Activated CD4-positive, alpha-beta T cell treated with anti-CD3 and anti-CD28 coated beads, Interleukin-2, amount 10 ng/mL, durations not matched to agents 7 days and 5 days (primary cell): ENCODE measurements around the gene HS6ST3. TPM values are rescaled to one million over a fixed set of nuclear protein-coding genes. Genes with fewer than 3 reads are reported as not detected.

ENCODE experiments used
- CTCF ChIA-PET: fragments of 350-600 bp; sonication (Branson Sonifier 250); formaldehyde crosslinking; loops from one replicate; lab custom pipeline; 2021; ENCODE audit warnings: antibody characterized with exemption; lab: Charles Lee
- POLR2A ChIA-PET: fragments of 350-600 bp; sonication (Branson Sonifier 250); formaldehyde crosslinking; loops from one replicate; lab custom pipeline; 2021; ENCODE audit warnings: antibody characterized with exemption; lab: Charles Lee
- DNase-seq: peaks from one replicate; pipeline ENCODE4 v3.0.0-alpha.2; 2020
- H3K27ac Mint-ChIP-seq: one replicate; pipeline ENCODE4 v1.8.0; 2021; ENCODE audit warnings: mild to moderate bottlenecking, moderate library complexity, mixed read lengths
- H3K27me3 Mint-ChIP-seq: one replicate; pipeline ENCODE4 v1.8.0; 2021; ENCODE audit warnings: mixed read lengths
- H3K36me3 Mint-ChIP-seq: one replicate; pipeline ENCODE4 v1.8.0; 2021; ENCODE audit warnings: low read depth, mixed read lengths
- H3K4me1 Mint-ChIP-seq: one replicate; pipeline ENCODE4 v1.8.0; 2021; ENCODE audit warnings: mixed read lengths
- H3K4me3 Mint-ChIP-seq: one replicate; pipeline ENCODE4 v1.8.0; 2021; ENCODE audit warnings: mild to moderate bottlenecking, moderate library complexity, mixed read lengths
- H3K9me3 Mint-ChIP-seq: one replicate; pipeline ENCODE4 v1.8.0; 2021; ENCODE audit warnings: mixed read lengths
- total RNA-seq, 2 experiments: library from RNA; stranded (reverse); gene quantifications; one replicate each; pipeline ENCODE4 v1.2.3, GENCODE V29; 2021

Gene HS6ST3
- total RNA-seq, 2 experiments from 2014 or later = not detected

DNA sequence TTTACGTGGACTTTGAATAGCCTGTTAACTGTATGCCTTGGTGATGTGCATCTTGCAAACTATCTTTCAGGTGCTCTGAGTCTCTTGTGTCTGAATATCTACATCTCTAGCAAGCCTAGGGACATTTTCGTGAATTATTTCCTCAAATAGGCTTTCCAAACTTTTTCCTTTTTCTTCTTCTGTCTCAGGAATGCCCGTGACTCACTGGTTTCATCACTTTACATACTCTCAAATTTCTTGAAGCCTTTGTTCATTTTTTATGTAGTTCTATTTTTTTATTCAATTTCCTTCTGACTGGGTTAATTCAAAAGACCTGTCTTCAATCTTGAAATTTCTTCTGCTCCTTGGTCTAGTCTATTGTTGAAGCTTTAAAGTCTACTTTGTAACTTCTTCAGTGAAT lies 572.1 kb downstream of the HS6ST3 start:
- Mint-ChIP-seq H3K36me3 (no peaks in the 10 kb centered on the region), H3K27ac (no peak overlapping the region), H3K9me3 (peaks cover 20% of the 10 kb centered on the region), H3K27me3 (no peaks in the 10 kb centered on the region), H3K4me1 (no peaks in the 10 kb centered on the region), H3K4me3 (no peak overlapping the region)
- CTCF ChIA-PET = no interaction called here
- POLR2A ChIA-PET = no interaction called here
- no peak for DNase-seq

- CTCF ChIA-PET = no interaction called here
- DNase-seq = no peak
- no peak overlapping the region for H3K27ac Mint-ChIP-seq
- no peaks in the 10 kb centered on the region for H3K27me3 Mint-ChIP-seq
- H3K9me3 Mint-ChIP-seq = peaks cover 5% of the 10 kb centered on the region
- H3K4me1 Mint-ChIP-seq = no peaks in the 10 kb centered on the region
- H3K4me3 Mint-ChIP-seq = no peak overlapping the region
- POLR2A ChIA-PET = no interaction called here
- no peaks in the 10 kb centered on the region for H3K36me3 Mint-ChIP-seq
These were observed 577.5 kb downstream of the HS6ST3 start for GRCh38 chr13:96667294-96668018.

GRCh38 chr13:96671073-96671472 lies 581.2 kb downstream of the HS6ST3 start:
- no peak overlapping the region for H3K4me3 Mint-ChIP-seq
- H3K4me1 Mint-ChIP-seq = no peaks in the 10 kb centered on the region
- CTCF ChIA-PET = no interaction called here
- H3K27me3 Mint-ChIP-seq = no peaks in the 10 kb centered on the region
- POLR2A ChIA-PET = no interaction called here
- H3K9me3 Mint-ChIP-seq = peaks cover 3% of the 10 kb centered on the region
- H3K36me3 Mint-ChIP-seq = no peaks in the 10 kb centered on the region
- DNase-seq = no peak
- H3K27ac Mint-ChIP-seq = no peak overlapping the region

- CTCF ChIA-PET = no interaction called here
- Mint-ChIP-seq H3K9me3 (peaks cover 3% of the 10 kb centered on the region), H3K27ac (no peak overlapping the region), H3K4me3 (no peak overlapping the region), H3K4me1 (no peaks in the 10 kb centered on the region), H3K27me3 (no peaks in the 10 kb centered on the region), H3K36me3 (no peaks in the 10 kb centered on the region)
- DNase-seq = no peak
- POLR2A ChIA-PET = no interaction called here
These were observed 582.1 kb downstream of the HS6ST3 start for GRCh38 chr13:96672016-96672415.

- Mint-ChIP-seq H3K4me3 (no peak overlapping the region), H3K4me1 (no peaks in the 10 kb centered on the region)
These were observed 583.9 kb downstream of the HS6ST3 start for GRCh38 chr13:96673825-96674224.

GRCh38 chr13:96677029-96677428 lies 587.1 kb downstream of the HS6ST3 start:
- H3K4me3 Mint-ChIP-seq = no peak overlapping the region
- H3K36me3 Mint-ChIP-seq = no peaks in the 10 kb centered on the region
- no peak for DNase-seq
- peaks cover 3% of the 10 kb centered on the region for H3K9me3 Mint-ChIP-seq
- POLR2A ChIA-PET = no interaction called here
- no peaks in the 10 kb centered on the region for H3K27me3 Mint-ChIP-seq
- CTCF ChIA-PET = no interaction called here
- no peaks in the 10 kb centered on the region for H3K4me1 Mint-ChIP-seq
- no peak overlapping the region for H3K27ac Mint-ChIP-seq

More at GRCh38 chr13:96673825-96674224, 583.9 kb downstream of the HS6ST3 start:
- Mint-ChIP-seq H3K27ac (no peak overlapping the region), H3K27me3 (no peaks in the 10 kb centered on the region), H3K9me3 (peaks cover 3% of the 10 kb centered on the region), H3K36me3 (no peaks in the 10 kb centered on the region)
- DNase-seq = no peak
- CTCF ChIA-PET = no interaction called here
- POLR2A ChIA-PET = no interaction called here

GRCh38 chr13:96678801-96679200 lies 588.9 kb downstream of the HS6ST3 start:
- H3K4me1 Mint-ChIP-seq = no peaks in the 10 kb centered on the region
- peaks cover 3% of the 10 kb centered on the region for H3K9me3 Mint-ChIP-seq
- POLR2A ChIA-PET = no interaction called here
- H3K27me3 Mint-ChIP-seq = no peaks in the 10 kb centered on the region
- no peak overlapping the region for H3K4me3 Mint-ChIP-seq
- DNase-seq = no peak
- H3K27ac Mint-ChIP-seq = no peak overlapping the region
- no peaks in the 10 kb centered on the region for H3K36me3 Mint-ChIP-seq
- CTCF ChIA-PET = no interaction called here

- ChIA-PET CTCF (no interaction called here), POLR2A (no interaction called here)
- DNase-seq = no peak
- Mint-ChIP-seq H3K9me3 (no peaks in the 10 kb centered on the region), H3K27ac (no peak overlapping the region), H3K4me3 (no peak overlapping the region), H3K4me1 (no peaks in the 10 kb centered on the region), H3K27me3 (no peaks in the 10 kb centered on the region), H3K36me3 (no peaks in the 10 kb centered on the region)
These were observed 591.0 kb downstream of the HS6ST3 start for GRCh38 chr13:96680898-96681297.

DNA sequence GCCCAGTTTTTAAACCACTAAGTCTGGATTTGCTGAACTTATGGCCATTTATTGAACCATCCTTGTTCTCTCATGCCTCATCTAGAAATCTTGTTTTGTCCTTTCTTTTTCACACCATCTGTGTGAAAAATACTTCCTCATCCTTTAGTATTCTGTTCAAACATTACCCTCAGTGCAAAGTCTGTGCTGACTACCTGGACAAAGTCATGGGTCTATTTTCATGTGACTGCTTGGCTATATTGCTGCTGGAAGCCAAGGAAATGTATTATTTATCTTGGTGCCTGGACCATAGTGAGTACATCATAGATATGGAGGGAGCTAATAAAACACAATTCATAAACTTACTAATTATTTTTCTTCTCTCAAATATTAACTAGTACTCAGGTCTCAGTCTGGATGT lies 591.9 kb downstream of the HS6ST3 start:
- POLR2A ChIA-PET = no interaction called here
- H3K36me3 Mint-ChIP-seq = no peaks in the 10 kb centered on the region

DNA sequence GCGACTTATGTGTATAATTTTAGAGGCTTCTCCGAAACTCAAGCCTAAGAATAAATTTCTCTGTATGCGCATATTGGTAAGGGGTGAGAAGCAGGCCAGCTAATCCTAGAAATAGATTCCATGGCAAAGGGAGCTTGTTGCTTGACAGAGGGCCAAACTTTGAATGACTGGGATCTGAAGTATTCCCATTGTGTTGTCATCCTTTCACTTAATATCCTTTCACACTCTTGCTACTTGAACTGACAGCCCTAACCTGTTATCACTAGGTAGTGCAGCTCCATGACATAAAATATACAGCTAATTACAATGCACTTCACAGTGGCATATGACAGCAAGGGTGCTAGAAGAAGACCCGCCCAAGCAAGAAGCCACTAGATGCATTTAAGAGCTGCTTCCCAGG lies 594.6 kb downstream of the HS6ST3 start:
- H3K27ac Mint-ChIP-seq = no peak overlapping the region
- H3K27me3 Mint-ChIP-seq = no peaks in the 10 kb centered on the region
- no peaks in the 10 kb centered on the region for H3K9me3 Mint-ChIP-seq
- CTCF ChIA-PET = no interaction called here
- no peak overlapping the region for H3K4me3 Mint-ChIP-seq
- H3K4me1 Mint-ChIP-seq = no peaks in the 10 kb centered on the region
- no peak for DNase-seq
- H3K36me3 Mint-ChIP-seq = no peaks in the 10 kb centered on the region
- POLR2A ChIA-PET = no interaction called here

More for the DNA sequence above, 591.9 kb downstream of the HS6ST3 start:
- Mint-ChIP-seq H3K9me3 (no peaks in the 10 kb centered on the region), H3K27ac (no peak overlapping the region), H3K4me3 (no peak overlapping the region), H3K4me1 (no peaks in the 10 kb centered on the region), H3K27me3 (no peaks in the 10 kb centered on the region)
- no peak for DNase-seq
- CTCF ChIA-PET = no interaction called here

DNA sequence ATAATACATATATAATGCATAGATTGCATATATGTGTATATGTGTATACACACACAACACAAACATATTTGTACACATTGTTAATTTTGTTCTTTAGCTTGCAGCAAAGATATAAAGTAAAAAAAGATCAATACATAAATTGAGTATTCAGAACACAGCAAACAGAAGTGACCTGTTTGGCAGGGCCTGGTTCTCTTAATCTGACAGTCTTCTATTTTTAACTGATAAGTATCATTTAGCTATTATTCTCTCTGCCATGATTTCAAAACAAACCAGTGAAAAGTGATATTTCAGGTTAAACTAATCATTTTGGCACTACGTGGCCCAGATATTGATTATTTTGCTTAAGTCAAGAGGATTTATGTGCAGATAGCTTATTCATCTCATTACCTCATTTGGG lies 595.0 kb downstream of the HS6ST3 start:
- no peak for DNase-seq
- CTCF ChIA-PET = no interaction called here
- H3K27me3 Mint-ChIP-seq = no peaks in the 10 kb centered on the region
- H3K4me3 Mint-ChIP-seq = no peak overlapping the region
- H3K9me3 Mint-ChIP-seq = no peaks in the 10 kb centered on the region
- H3K4me1 Mint-ChIP-seq = no peaks in the 10 kb centered on the region
- POLR2A ChIA-PET = no interaction called here
- H3K36me3 Mint-ChIP-seq = no peaks in the 10 kb centered on the region
- no peak overlapping the region for H3K27ac Mint-ChIP-seq

- no peaks in the 10 kb centered on the region for H3K36me3 Mint-ChIP-seq
- H3K9me3 Mint-ChIP-seq = no peaks in the 10 kb centered on the region
- H3K4me1 Mint-ChIP-seq = no peaks in the 10 kb centered on the region
- no peak overlapping the region for H3K4me3 Mint-ChIP-seq
- H3K27me3 Mint-ChIP-seq = no peaks in the 10 kb centered on the region
- CTCF ChIA-PET = no interaction called here
- POLR2A ChIA-PET = no interaction called here
- DNase-seq = no peak
- H3K27ac Mint-ChIP-seq = no peak overlapping the region
These were observed 596.4 kb downstream of the HS6ST3 start for GRCh38 chr13:96686286-96686685.

DNA sequence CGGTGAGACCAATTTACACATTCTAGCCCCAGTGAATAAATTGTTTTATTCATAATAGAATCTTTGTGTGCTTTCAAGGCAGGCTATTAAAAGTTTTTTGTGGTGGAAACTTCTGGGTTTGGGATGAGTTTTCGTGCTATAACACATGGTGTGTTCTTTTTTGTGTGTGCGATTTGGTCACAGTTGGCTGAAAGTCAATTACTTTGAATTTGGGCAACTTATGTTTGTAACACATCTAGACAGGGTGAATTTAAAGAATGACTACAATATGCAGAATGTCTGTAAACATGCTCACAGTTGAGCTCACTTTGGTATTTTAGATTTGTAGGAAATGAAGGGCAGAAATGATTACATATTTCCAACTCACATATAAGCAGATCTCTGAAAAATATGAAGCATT lies 597.3 kb downstream of the HS6ST3 start:
- Mint-ChIP-seq H3K9me3 (no peaks in the 10 kb centered on the region), H3K27ac (no peak overlapping the region), H3K4me1 (no peaks in the 10 kb centered on the region), H3K4me3 (no peak overlapping the region), H3K27me3 (no peaks in the 10 kb centered on the region), H3K36me3 (no peaks in the 10 kb centered on the region)
- CTCF ChIA-PET = no interaction called here
- POLR2A ChIA-PET = no interaction called here
- DNase-seq = no peak

GRCh38 chr13:96690998-96691397 lies 601.1 kb downstream of the HS6ST3 start:
- Mint-ChIP-seq H3K27me3 (no peaks in the 10 kb centered on the region), H3K4me3 (no peak overlapping the region), H3K4me1 (no peaks in the 10 kb centered on the region), H3K36me3 (no peaks in the 10 kb centered on the region), H3K27ac (no peak overlapping the region), H3K9me3 (no peaks in the 10 kb centered on the region)
- POLR2A ChIA-PET = no interaction called here
- DNase-seq = no peak
- CTCF ChIA-PET = no interaction called here
